ENCODE results near the gene KANSL1. TPM values are rescaled to one million over a fixed set of nuclear protein-coding genes. Genes with fewer than 3 reads are reported as not detected.

Gene KANSL1
- total RNA-seq, 1 experiment from 2014 or later = 55.5 TPM

GRCh38 chr17:46074540-46074939 is 118.7 kb downstream of the KANSL1 start:
- in situ Hi-C loops (cut with HindIII; ENCODE audit: low pct_unique_long_range_greater_than_20kb, low sequenced_read_pairs) (no loop called here), intact Hi-C loops (cut with micrococcal nuclease; ENCODE audit: unreplicated experiment) (no loop called here)
- no peaks in the 10 kb centered on the region for H3K4me1 ChIP-seq (ENCODE audit: control insufficient read depth, insufficient read depth, low read length)
- POLR2A ChIA-PET = no interaction called here
- CTCF ChIA-PET = no interaction called here
- BruUV-seq (replicated peaks) = no TSS peak
- no peak overlapping the region for H3K27ac ChIP-seq (ENCODE audit: low read length)
- no peaks in the 10 kb centered on the region for H3K27me3 ChIP-seq (ENCODE audit: control insufficient read depth, insufficient read depth, low read length)
- H3K9me3 ChIP-seq (ENCODE audit: control insufficient read depth, insufficient read depth, low read depth, low read length) = no peaks in the 10 kb centered on the region
- H3K4me3 ChIP-seq (ENCODE audit: low read depth in 2 of 2, low read length in 2 of 2) = no peak overlapping the region
- peaks cover 2% of the 10 kb centered on the region; the same call in 1 of the 2 replicates for H3K36me3 ChIP-seq (ENCODE audit: control insufficient read depth, insufficient read depth, low read length)
- ATAC-seq (no peak), DNase-seq (ENCODE audit: low read depth, low spot score) (no peak)
- TF ChIP-seq SIN3A (IDR thresholded peaks at IDR 0.05; ENCODE audit: borderline replicate concordance, insufficient read depth, low read depth, low read length) (no peak), REST (IDR thresholded peaks at IDR 0.05; ENCODE audit: insufficient read depth in 1 of 2, low read depth in 2 of 2, low read length in 1 of 2) (no peak), CTCF (IDR thresholded peaks at IDR 0.05) (no peak), TCF7L2 (IDR thresholded peaks at IDR 0.05; ENCODE audit: low read depth, low read length) (no peak), POLR2AphosphoS5 (IDR thresholded peaks at IDR 0.05; ENCODE audit: low read depth, low read length) (no peak)

- Histone ChIP-seq H3K36me3 (ENCODE audit: control insufficient read depth, insufficient read depth, low read length) (peaks cover 1% of the 10 kb centered on the region; the same call in 1 of the 2 replicates), H3K4me3 (ENCODE audit: low read depth in 2 of 2, low read length in 2 of 2) (no peak overlapping the region), H3K27me3 (ENCODE audit: control insufficient read depth, insufficient read depth, low read length) (no peaks in the 10 kb centered on the region), H3K4me1 (ENCODE audit: control insufficient read depth, insufficient read depth, low read length) (no peaks in the 10 kb centered on the region), H3K9me3 (ENCODE audit: control insufficient read depth, insufficient read depth, low read depth, low read length) (no peaks in the 10 kb centered on the region), H3K27ac (ENCODE audit: low read length) (no peak overlapping the region)
- TF ChIP-seq CTCF (IDR thresholded peaks at IDR 0.05) (no peak), REST (IDR thresholded peaks at IDR 0.05; ENCODE audit: insufficient read depth in 1 of 2, low read depth in 2 of 2, low read length in 1 of 2) (no peak), TCF7L2 (IDR thresholded peaks at IDR 0.05; ENCODE audit: low read depth, low read length) (no peak), POLR2AphosphoS5 (IDR thresholded peaks at IDR 0.05; ENCODE audit: low read depth, low read length) (no peak), SIN3A (IDR thresholded peaks at IDR 0.05; ENCODE audit: borderline replicate concordance, insufficient read depth, low read depth, low read length) (no peak)
- DNase-seq (ENCODE audit: low read depth, low spot score) = no peak
- CTCF ChIA-PET = no interaction called here
- no peak for ATAC-seq
- intact Hi-C loops (cut with micrococcal nuclease; ENCODE audit: unreplicated experiment) = no loop called here
- POLR2A ChIA-PET = no interaction called here
- no TSS peak for BruUV-seq (replicated peaks)
- in situ Hi-C loops (cut with HindIII; ENCODE audit: low pct_unique_long_range_greater_than_20kb, low sequenced_read_pairs) = no loop called here
Measured at GRCh38 chr17:46072998-46073397, 120.2 kb downstream of the KANSL1 start.
